ENCODE measurements around the gene DYRK3.
A peak's percentile ranks its signal among the peaks of the same experiment; 100 is the strongest.

DYRK3 gene

GRCh38 chr1:206635080-206635977 is at the start of gene DYRK3:
Gene DYRK3, plus strand, starts transcription at chr1:206635536. Its CDS starts 168 bp downstream, at chr1:206635704.
- Histone ChIP-seq H3K4me3 (peak within 1 kb of the TSS; percentile 89), H3K27ac (peak within 1 kb of the TSS; percentile 92 to 96)
- DNase-seq (ENCODE audit: low spot score), result peak; percentile 96
- no peak for TF ChIP-seq CTCF (IDR thresholded peaks at IDR 0.05)

- H3K4me3 ChIP-seq, result no peak overlapping the region
- no peak for DNase-seq (ENCODE audit: low spot score)
- H3K27ac ChIP-seq, result no peak overlapping the region
- TF ChIP-seq CTCF (IDR thresholded peaks at IDR 0.05), result no peak
Observed at GRCh38 chr1:206586501-206587445, 48.6 kb upstream of the DYRK3 start.

- no peak for TF ChIP-seq CTCF (IDR thresholded peaks at IDR 0.05)
- Histone ChIP-seq H3K4me3 (no peak overlapping the region), H3K27ac (no peak overlapping the region)
- no peak for DNase-seq (ENCODE audit: low spot score)
Observed at GRCh38 chr1:206587904-206588303, 47.4 kb upstream of the DYRK3 start.

- Histone ChIP-seq H3K27ac (peak overlapping the region; percentile 0 to 9), H3K4me3 (no peak overlapping the region)
- TF ChIP-seq CTCF (IDR thresholded peaks at IDR 0.05), result no peak
- no peak for DNase-seq (ENCODE audit: low spot score)
Observed at GRCh38 chr1:206588492-206588891, 46.8 kb upstream of the DYRK3 start.

- TF ChIP-seq CTCF (IDR thresholded peaks at IDR 0.05), result no peak
- no peak overlapping the region for H3K27ac ChIP-seq
- H3K4me3 ChIP-seq, result no peak overlapping the region
- no peak for DNase-seq (ENCODE audit: low spot score)
Observed at GRCh38 chr1:206589206-206589605, 46.1 kb upstream of the DYRK3 start.

GRCh38 chr1:206590025-206590758 is 45.1 kb upstream of the DYRK3 start:
- no peak for TF ChIP-seq CTCF (IDR thresholded peaks at IDR 0.05)
- Histone ChIP-seq H3K4me3 (no peak overlapping the region), H3K27ac (no peak overlapping the region)
- no peak for DNase-seq (ENCODE audit: low spot score)
